KMS-11 (cell line): Measurements from ENCODE around the gene MCCC1.

Experiments used
- H2AFZ ChIP-seq: fragments of 200-600 bp; sonication (generic); 2 replicates; pipeline ENCODE4 v1.6.1; 2016; ENCODE audit warnings: antibody characterized with exemption, mixed run types, low read depth
- H3K27ac ChIP-seq: fragments of 200-600 bp; sonication (generic); 2 replicates; pipeline ENCODE4 v1.6.1; 2016; ENCODE audit warnings: mild to moderate bottlenecking, mixed run types
- H3K27me3 ChIP-seq: fragments of 200-600 bp; sonication (generic); 2 replicates; pipeline ENCODE4 v1.6.1; 2017; ENCODE audit warnings: mild to moderate bottlenecking, low read depth, mixed run types, moderate library complexity; ENCODE audit not compliant: insufficient read depth
- H3K36me3 ChIP-seq: fragments of 200-600 bp; sonication (generic); 2 replicates; pipeline ENCODE4 v1.6.1; 2017; ENCODE audit warnings: mild to moderate bottlenecking, mixed run types; ENCODE audit not compliant: insufficient read depth
- H3K4me1 ChIP-seq: fragments of 200-600 bp; sonication (generic); 2 replicates; pipeline ENCODE4 v1.6.1; 2016; ENCODE audit warnings: mild to moderate bottlenecking, low read depth, mixed run types; ENCODE audit not compliant: poor library complexity, severe bottlenecking
- H3K4me2 ChIP-seq: fragments of 200-600 bp; sonication (generic); 2 replicates; pipeline ENCODE4 v1.7.0; 2016; ENCODE audit warnings: mild to moderate bottlenecking, mixed run types
- H3K4me3 ChIP-seq: fragments of 200-600 bp; sonication (generic); IDR thresholded peaks from 2 replicates; pipeline ENCODE4 v1.6.1; 2017; ENCODE audit warnings: low read depth, low read length, mixed read lengths; ENCODE audit not compliant: insufficient read depth
- H3K79me2 ChIP-seq: fragments of 200-600 bp; sonication (generic); 2 replicates; pipeline ENCODE4 v1.6.1; 2016; ENCODE audit warnings: low read depth, mixed run types; ENCODE audit not compliant: insufficient read depth
- H3K9ac ChIP-seq: fragments of 200-600 bp; sonication (generic); 2 replicates; pipeline ENCODE4 v1.6.1; 2016; ENCODE audit warnings: mild to moderate bottlenecking, mixed run types
- H4K20me1 ChIP-seq: fragments of 200-600 bp; sonication (generic); 2 replicates; pipeline ENCODE4 v1.6.1; 2016; ENCODE audit warnings: mild to moderate bottlenecking, mixed run types; ENCODE audit not compliant: insufficient read depth
- CTCF ChIP-seq: fragments of 200-600 bp; sonication (generic); conservative IDR thresholded peaks from 2 replicates; pipeline ENCODE4 v1.6.1; 2017; ENCODE audit warnings: low read depth, mild to moderate bottlenecking, antibody characterized with exemption, low read length, moderate library complexity, mixed read lengths

The MCCC1 gene

GRCh38 chr3:183081459-183082183 is 17.7 kb downstream of the MCCC1 start:
- H3K4me1 ChIP-seq, result no peaks in the 10 kb centered on the region
- no peaks in the 10 kb centered on the region for H4K20me1 ChIP-seq
- H3K36me3 ChIP-seq, result peaks cover 4% of the 10 kb centered on the region; the same call in 1 of the 2 replicates
- no peak overlapping the region for H3K4me3 ChIP-seq
- no peak overlapping the region for H3K27ac ChIP-seq
- H2AFZ ChIP-seq, result no peak overlapping the region
- H3K9ac ChIP-seq, result no peak overlapping the region
- H3K27me3 ChIP-seq, result no peaks in the 10 kb centered on the region
- no peaks in the 10 kb centered on the region for H3K79me2 ChIP-seq
- no peak for TF ChIP-seq CTCF
- H3K4me2 ChIP-seq, result no peak overlapping the region

- Histone ChIP-seq H3K4me2 (no peak overlapping the region), H2AFZ (no peak overlapping the region), H3K79me2 (no peaks in the 10 kb centered on the region), H4K20me1 (no peaks in the 10 kb centered on the region), H3K27me3 (no peaks in the 10 kb centered on the region), H3K9ac (no peak overlapping the region), H3K27ac (no peak overlapping the region), H3K4me3 (no peak overlapping the region), H3K4me1 (no peaks in the 10 kb centered on the region), H3K36me3 (peaks cover 4% of the 10 kb centered on the region; the same call in 1 of the 2 replicates)
- TF ChIP-seq CTCF, result no peak
Measured at GRCh38 chr3:183080628-183081027, 18.7 kb downstream of the MCCC1 start.

GRCh38 chr3:183074881-183075280 is 24.4 kb downstream of the MCCC1 start:
- no peaks in the 10 kb centered on the region; the same call in 1 of the 2 replicates for H3K36me3 ChIP-seq
- H3K4me1 ChIP-seq, result no peaks in the 10 kb centered on the region
- no peak for TF ChIP-seq CTCF

GRCh38 chr3:183074261-183074660 is 25.0 kb downstream of the MCCC1 start:
- Histone ChIP-seq H3K4me2 (no peak overlapping the region), H3K9ac (no peak overlapping the region), H2AFZ (no peak overlapping the region), H3K27me3 (no peaks in the 10 kb centered on the region), H4K20me1 (no peaks in the 10 kb centered on the region), H3K4me1 (no peaks in the 10 kb centered on the region), H3K4me3 (no peak overlapping the region), H3K79me2 (no peaks in the 10 kb centered on the region), H3K27ac (no peak overlapping the region), H3K36me3 (no peaks in the 10 kb centered on the region; the same call in 1 of the 2 replicates)
- no peak for TF ChIP-seq CTCF

More at GRCh38 chr3:183074881-183075280, 24.4 kb downstream of the MCCC1 start:
- Histone ChIP-seq H2AFZ (no peak overlapping the region), H4K20me1 (no peaks in the 10 kb centered on the region), H3K9ac (no peak overlapping the region), H3K4me3 (no peak overlapping the region), H3K79me2 (no peaks in the 10 kb centered on the region), H3K27ac (no peak overlapping the region), H3K27me3 (no peaks in the 10 kb centered on the region), H3K4me2 (no peak overlapping the region)
